Measurements from ENCODE around the gene COMMD1. TPM values are rescaled to one million over a fixed set of nuclear protein-coding genes. Genes with fewer than 3 reads are reported as not detected.

The COMMD1 gene
- total and polyA plus RNA-seq, 2 donors (not counting 3 experiments of a cell fraction or from before 2014, with no cell fraction given), result 39.5 to 57.1 TPM

DNA sequence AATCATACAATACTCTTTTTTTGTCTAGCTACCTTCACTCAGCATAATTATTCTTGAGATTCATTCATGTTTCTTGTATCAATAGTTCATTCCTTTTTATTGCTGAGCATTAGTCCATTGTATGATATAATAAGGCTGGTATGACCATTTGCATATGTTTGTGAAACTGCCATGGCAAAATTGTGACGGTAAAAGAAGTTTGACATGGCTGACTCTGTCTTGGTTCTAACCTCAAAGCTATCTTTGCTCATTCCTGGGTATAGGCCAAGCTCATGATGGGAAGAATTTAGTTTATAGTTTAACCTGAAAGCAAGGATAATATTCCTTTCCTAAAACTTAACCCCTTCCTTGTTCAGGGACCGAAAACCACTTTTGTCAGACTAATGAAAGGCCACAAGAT lies 46.4 kb downstream of the COMMD1 start:
- FAIRE-seq, result no peak
- intact Hi-C loops (cut with micrococcal nuclease), result no loop called here

More for the DNA sequence above, 46.4 kb downstream of the COMMD1 start:
- Histone ChIP-seq H2AFZ (ENCODE audit: low read depth, low read length) (no peak overlapping the region), H3K9ac (replicated peaks; ENCODE audit: extremely low read depth, insufficient read depth, low read length) (no peak overlapping the region), H3K79me2 (ENCODE audit: control insufficient read depth, insufficient read depth, low read length) (no peaks in the 10 kb centered on the region), H3K4me2 (ENCODE audit: insufficient read depth, low read length) (no peak overlapping the region), H3K9me3 (replicated peaks; ENCODE audit: control insufficient read depth, insufficient read depth, low read length) (no peaks in the 10 kb centered on the region), H3K4me3 (replicated peaks in 1 of 3; ENCODE audit: insufficient read depth in 1 of 3, low read depth in 1 of 3, low read length in 3 of 3) (no peak overlapping the region), H3K4me1 (ENCODE audit: control insufficient read depth, extremely low read depth, insufficient read depth, low read length) (no peaks in the 10 kb centered on the region), H3K9me1 (replicated peaks; ENCODE audit: control insufficient read depth, extremely low read depth, insufficient read depth, low read length) (no peaks in the 10 kb centered on the region), H3K27ac (ENCODE audit: insufficient read depth, low read depth, low read length) (no peak overlapping the region), H3K36me3 (ENCODE audit: control insufficient read depth in 2 of 2, extremely low read depth in 1 of 2, insufficient read depth in 2 of 2, low read length in 2 of 2) (no peaks in the 10 kb centered on the region), H3K27me3 (ENCODE audit: control insufficient read depth in 2 of 2, insufficient read depth in 2 of 2, low read length in 2 of 2) (no peaks in the 10 kb centered on the region), H4K20me1 (replicated peaks; ENCODE audit: control insufficient read depth, extremely low read depth, insufficient read depth, low read length) (no peaks in the 10 kb centered on the region)
- CTCF ChIA-PET, result no interaction called here
- dilution Hi-C loops (cut with MboI; ENCODE audit: extremely low pct_ligation_motif_present, low sequenced_read_pairs), result no loop called here
- no TSS peak for BruUV-seq (replicated peaks)
- DNase-seq (ENCODE audit: low read depth, low spot score), result no peak
- TF ChIP-seq MYC (IDR thresholded peaks at IDR 0.05; ENCODE audit: low read depth, low read length) (no peak), POLR2A (IDR thresholded peaks at IDR 0.05; ENCODE audit: low read depth, low read length) (no peak), GATA2 (IDR thresholded peaks at IDR 0.05; ENCODE audit: insufficient read depth, insufficient read length, low read depth, low read length) (no peak), EZH2 (IDR thresholded peaks at IDR 0.05; ENCODE audit: borderline replicate concordance, low read depth, low read length, severe bottlenecking) (no peak), JUN (IDR thresholded peaks at IDR 0.05; ENCODE audit: borderline replicate concordance, insufficient read depth, insufficient read length, low read depth) (no peak), FOS (IDR thresholded peaks at IDR 0.05; ENCODE audit: borderline replicate concordance, insufficient read depth, low read length) (no peak), POLR2AphosphoS5 (IDR thresholded peaks at IDR 0.05; ENCODE audit: insufficient read depth, low read depth, low read length) (no peak)
- TF ChIP-seq, protein P1, sequence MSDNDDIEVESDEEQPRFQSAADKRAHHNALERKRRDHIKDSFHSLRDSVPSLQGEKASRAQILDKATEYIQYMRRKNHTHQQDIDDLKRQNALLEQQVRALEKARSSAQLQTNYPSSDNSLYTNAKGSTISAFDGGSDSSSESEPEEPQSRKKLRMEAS (IDR thresholded peaks at IDR 0.05; ENCODE audit: insufficient read depth, insufficient read length), result no peak
- TF ChIP-seq, protein P2, sequence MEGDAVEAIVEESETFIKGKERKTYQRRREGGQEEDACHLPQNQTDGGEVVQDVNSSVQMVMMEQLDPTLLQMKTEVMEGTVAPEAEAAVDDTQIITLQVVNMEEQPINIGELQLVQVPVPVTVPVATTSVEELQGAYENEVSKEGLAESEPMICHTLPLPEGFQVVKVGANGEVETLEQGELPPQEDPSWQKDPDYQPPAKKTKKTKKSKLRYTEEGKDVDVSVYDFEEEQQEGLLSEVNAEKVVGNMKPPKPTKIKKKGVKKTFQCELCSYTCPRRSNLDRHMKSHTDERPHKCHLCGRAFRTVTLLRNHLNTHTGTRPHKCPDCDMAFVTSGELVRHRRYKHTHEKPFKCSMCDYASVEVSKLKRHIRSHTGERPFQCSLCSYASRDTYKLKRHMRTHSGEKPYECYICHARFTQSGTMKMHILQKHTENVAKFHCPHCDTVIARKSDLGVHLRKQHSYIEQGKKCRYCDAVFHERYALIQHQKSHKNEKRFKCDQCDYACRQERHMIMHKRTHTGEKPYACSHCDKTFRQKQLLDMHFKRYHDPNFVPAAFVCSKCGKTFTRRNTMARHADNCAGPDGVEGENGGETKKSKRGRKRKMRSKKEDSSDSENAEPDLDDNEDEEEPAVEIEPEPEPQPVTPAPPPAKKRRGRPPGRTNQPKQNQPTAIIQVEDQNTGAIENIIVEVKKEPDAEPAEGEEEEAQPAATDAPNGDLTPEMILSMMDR (IDR thresholded peaks at IDR 0.05; ENCODE audit: extremely low read depth in 1 of 2, insufficient read depth in 1 of 2, low read depth in 1 of 2, low read length in 2 of 2), result no peak
- POLR2A ChIA-PET, result interaction anchor here (0.6 kb wide), 1 partner anchor 229 kb away, joined by 4 read pairs; no protein-coding TSS in a partner anchor
